GM06990 (cell line): ENCODE results near the gene NAA15.
A peak's percentile ranks its signal among the peaks of the same experiment; 100 is the strongest.
"Not testable (repeated sequence)": the region's sequence is repeated elsewhere in the genome, so short reads cannot be mapped to it uniquely, and the experiment has no call there.

ENCODE experiments used
- DNase-seq: peaks from one replicate; pipeline ENCODE4 v3.0.0-alpha.2; 2011; ENCODE audit not compliant: insufficient read length; ENCODE audit errors: extremely low read depth
- H3K27me3 ChIP-seq: replicated peaks from 2 replicates; pipeline ENCODE4 v1.6.0; 2011; ENCODE audit warnings: low read length; ENCODE audit not compliant: control insufficient read depth, insufficient read depth
- H3K36me3 ChIP-seq: 2 replicates; pipeline ENCODE4 v1.5.1; 2011; ENCODE audit warnings: low read length; ENCODE audit not compliant: control insufficient read depth, insufficient read depth
- H3K4me3 ChIP-seq: replicated peaks from 2 replicates; pipeline ENCODE4 v1.5.1; 2011; ENCODE audit warnings: low read depth, mild to moderate bottlenecking, control low read depth, low read length
- CTCF ChIP-seq: IDR thresholded peaks from 2 replicates; pipeline ENCODE4 v1.5.1; 2011; ENCODE audit warnings: low read length, control low read depth, mild to moderate bottlenecking, inconsistent platforms; ENCODE audit not compliant: insufficient read depth, poor library complexity, severe bottlenecking

Gene NAA15

GRCh38 chr4:139300431-139301112 lies 733 bp upstream of the NAA15 start:
- Histone ChIP-seq H3K36me3 (no peaks in the 10 kb centered on the region; the same call in 1 of the 2 replicates), H3K27me3 (no peaks in the 10 kb centered on the region), H3K4me3 (peak overlapping the region; percentile 86)
- peak; percentile 22 for DNase-seq
- no peak for TF ChIP-seq CTCF

- H3K4me3 ChIP-seq = peak within 1 kb of the TSS; percentile 86
- H3K27me3 ChIP-seq = no peaks in the 10 kb centered on the region
- TF ChIP-seq CTCF = peak; percentile 31
- DNase-seq = peak; percentile 77
- H3K36me3 ChIP-seq = no peaks in the 10 kb centered on the region; the same call in 1 of the 2 replicates
Measured at GRCh38 chr4:139301821-139302611, 711 bp downstream of the NAA15 start, which contains the start of gene NDUFC1. NDUFC1 (minus strand) TSS chr4:139302477; CDS start chr4:139295798, 6,679 bp downstream.

- no peak for TF ChIP-seq CTCF
- no peak for DNase-seq
- H3K27me3 ChIP-seq = no peaks in the 10 kb centered on the region
- no peaks in the 10 kb centered on the region; the same call in none of the 2 replicates for H3K36me3 ChIP-seq
- no peak overlapping the region for H3K4me3 ChIP-seq
Measured at GRCh38 chr4:139304920-139305319, 3.6 kb downstream of the NAA15 start.

GRCh38 chr4:139311909-139312308 lies 10.6 kb downstream of the NAA15 start:
- TF ChIP-seq CTCF = no peak
- no peak for DNase-seq
- no peaks in the 10 kb centered on the region; the same call in 1 of the 2 replicates for H3K36me3 ChIP-seq
- H3K4me3 ChIP-seq = no peak overlapping the region
- no peaks in the 10 kb centered on the region for H3K27me3 ChIP-seq

GRCh38 chr4:139312552-139313332 lies 11.4 kb downstream of the NAA15 start:
- DNase-seq = no peak
- H3K4me3 ChIP-seq = no peak overlapping the region
- no peaks in the 10 kb centered on the region; the same call in 1 of the 2 replicates for H3K36me3 ChIP-seq
- H3K27me3 ChIP-seq = no peaks in the 10 kb centered on the region
- no peak for TF ChIP-seq CTCF

GRCh38 chr4:139313414-139313813 lies 12.1 kb downstream of the NAA15 start:
- not testable (repeated sequence) for DNase-seq, H3K4me3 ChIP-seq, H3K27me3 ChIP-seq, H3K36me3 ChIP-seq
